H1 (cell line): Measurements from ENCODE around the gene SPON2. TPM values are rescaled to one million over a fixed set of nuclear protein-coding genes. Genes with fewer than 3 reads are reported as not detected.

Source experiments
- CTCF ChIA-PET: fragments of 300-600 bp; sonication (Branson Sonifier 250); formaldehyde crosslinking; loops from one replicate; lab custom pipeline; 2021; ENCODE audit not compliant: partially characterized antibody; lab: Charles Lee
- POLR2A ChIA-PET: fragments of 300-600 bp; sonication (Branson Sonifier 250); formaldehyde crosslinking; loops from one replicate; lab custom pipeline; 2021; ENCODE audit warnings: inconsistent platforms; ENCODE audit not compliant: partially characterized antibody; lab: Charles Lee
- DNase-seq, 2 experiments: peaks; one replicate each; pipeline versions ENCODE4 v3.0.0 to v3.0.0-alpha.2; 2010 to 2022; ENCODE audit warnings: low spot score in 2 of 2, low read depth in 1 of 2, mixed read lengths in 1 of 2
- FAIRE-seq: peaks from 2 replicates; lab custom pipeline; 2011; peaks lifted over from hg19 to GRCh38; lab: Jason Lieb, UNC
- H2AFZ ChIP-seq: 2 replicates; pipeline ENCODE4 v1.8.1; 2012; ENCODE audit warnings: low read length, inconsistent platforms
- H2AK5ac ChIP-seq: 2 replicates; pipeline ENCODE4 v1.6.1; 2013; ENCODE audit warnings: low read depth, low read length
- H2BK120ac ChIP-seq: replicated peaks from 2 replicates; pipeline ENCODE3; 2013; ENCODE audit warnings: low read depth, low read length, inconsistent platforms
- H2BK12ac ChIP-seq: 2 replicates; pipeline ENCODE4 v1.6.1; 2013; ENCODE audit warnings: low read depth, low read length
- H2BK15ac ChIP-seq: 2 replicates; pipeline ENCODE4 v1.6.1; 2013; ENCODE audit warnings: low read length
- H2BK20ac ChIP-seq: 2 replicates; pipeline ENCODE4 v1.6.1; 2013; ENCODE audit warnings: low read length
- H2BK5ac ChIP-seq: 2 replicates; pipeline ENCODE4 v1.6.1; 2013; ENCODE audit warnings: low read depth, low read length
- H3K14ac ChIP-seq: 2 replicates; pipeline ENCODE4 v1.6.1; 2013; ENCODE audit warnings: inconsistent platforms; ENCODE audit not compliant: insufficient read length
- H3K18ac ChIP-seq: 2 replicates; pipeline ENCODE4 v1.6.1; 2013; ENCODE audit warnings: low read length; ENCODE audit errors: extremely low read depth
- H3K23ac ChIP-seq: 2 replicates; pipeline ENCODE4 v1.6.1; 2013; ENCODE audit warnings: inconsistent platforms; ENCODE audit not compliant: insufficient read length
- H3K23me2 ChIP-seq: 2 replicates; pipeline ENCODE4 v1.6.1; 2013; ENCODE audit warnings: low read depth, low read length
- H3K27ac ChIP-seq: 2 replicates; pipeline ENCODE4 v1.6.1; 2011; ENCODE audit warnings: low read depth, low read length, inconsistent platforms
- H3K27me3 ChIP-seq, 4 experiments: replicated peaks in 1 of 4; 1 replicate in 1 of 4; 2 replicates in 3 of 4; pipeline versions ENCODE4 v1.6.1 to v1.8.1; 2011 to 2013; ENCODE audit warnings: low read length in 3 of 4, mild to moderate bottlenecking in 3 of 4, inconsistent platforms in 2 of 4, mixed read lengths in 2 of 4, moderate library complexity in 1 of 4; ENCODE audit not compliant: control insufficient read depth in 3 of 4, insufficient read depth in 3 of 4; ENCODE audit errors: extremely low read depth in 1 of 4
- H3K36me3 ChIP-seq, 4 experiments: 2 replicates each; pipeline versions ENCODE4 v1.6.1 to v1.8.1; 2011 to 2013; ENCODE audit warnings: mild to moderate bottlenecking in 4 of 4, low read length in 3 of 4, moderate library complexity in 2 of 4, control low read depth in 1 of 4, inconsistent platforms in 1 of 4; ENCODE audit not compliant: insufficient read depth in 4 of 4, control insufficient read depth in 2 of 4
- H3K4ac ChIP-seq: replicated peaks from 2 replicates; pipeline ENCODE3; 2013; ENCODE audit warnings: low read length, low read depth, mixed read lengths, inconsistent platforms; ENCODE audit not compliant: insufficient read length
- H3K4me1 ChIP-seq, 4 experiments: replicated peaks in 1 of 4; 1 replicate in 1 of 4; 2 replicates in 3 of 4; pipeline versions ENCODE4 v1.6.1 to v1.8.1; 2011 to 2013; ENCODE audit warnings: low read length in 3 of 4, inconsistent platforms in 2 of 4, mixed read lengths in 1 of 4; ENCODE audit not compliant: insufficient read depth in 4 of 4, control insufficient read depth in 3 of 4
- H3K4me2 ChIP-seq, 2 experiments: 2 replicates each; pipeline versions ENCODE4 v1.6.1 to v1.8.1; 2011 to 2013; ENCODE audit warnings: low read depth in 2 of 2, low read length in 2 of 2, control low read depth in 1 of 2, inconsistent platforms in 1 of 2, mild to moderate bottlenecking in 1 of 2; ENCODE audit not compliant: insufficient read depth in 1 of 2
- H3K4me3 ChIP-seq, 4 experiments: fragments of 200-600, 300-600 bp in 1 of 4; sonication (generic), shearing (Covaris generic), sonication (Bioruptor Twin) in 1 of 4; 2 replicates each; pipeline versions ENCODE4 v1.5.1 to v1.8.1; 2011 to 2016; ENCODE audit warnings: low read length in 4 of 4, low read depth in 3 of 4, control low read depth in 2 of 4, inconsistent platforms in 2 of 4, mild to moderate bottlenecking in 2 of 4, mixed read lengths in 1 of 4, moderate library complexity in 1 of 4; ENCODE audit not compliant: insufficient read depth in 2 of 4; ENCODE audit errors: extremely low read depth in 1 of 4
- H3K56ac ChIP-seq: replicated peaks from 2 replicates; pipeline ENCODE3; 2013; ENCODE audit warnings: low read depth, mild to moderate bottlenecking, mixed read lengths, low read length, inconsistent platforms; ENCODE audit not compliant: insufficient read length
- H3K79me1 ChIP-seq: 2 replicates; pipeline ENCODE4 v1.6.1; 2013; ENCODE audit warnings: low read depth, low read length, control low read depth
- H3K79me2 ChIP-seq, 2 experiments: 2 replicates each; pipeline versions ENCODE4 v1.6.1 to v1.8.1; 2012 to 2013; ENCODE audit warnings: low read length in 2 of 2, mild to moderate bottlenecking in 2 of 2, inconsistent platforms in 1 of 2; ENCODE audit not compliant: insufficient read depth in 2 of 2, control insufficient read depth in 1 of 2
- H3K9ac ChIP-seq, 4 experiments: replicated peaks in 1 of 4; 1 replicate in 1 of 4; 2 replicates in 3 of 4; pipeline versions ENCODE4 v1.6.1 to v1.8.1; 2011 to 2013; ENCODE audit warnings: low read depth in 3 of 4, low read length in 3 of 4, control low read depth in 2 of 4, mild to moderate bottlenecking in 2 of 4, moderate library complexity in 2 of 4, inconsistent platforms in 1 of 4; ENCODE audit errors: extremely low read depth in 1 of 4
- H3K9me3 ChIP-seq, 2 experiments: 2 replicates each; pipeline versions ENCODE4 v1.6.1 to v1.8.1; 2012 to 2013; ENCODE audit warnings: mild to moderate bottlenecking in 2 of 2, moderate library complexity in 2 of 2, control low read depth in 1 of 2, inconsistent platforms in 1 of 2, low read depth in 1 of 2, low read length in 1 of 2, mixed read lengths in 1 of 2; ENCODE audit not compliant: insufficient read depth in 2 of 2
- H4K20me1 ChIP-seq, 2 experiments: replicated peaks in 1 of 2; 2 replicates each; pipeline versions ENCODE3 to v1.8.1; 2011 to 2013; ENCODE audit warnings: inconsistent platforms in 2 of 2, low read length in 2 of 2, mild to moderate bottlenecking in 1 of 2; ENCODE audit not compliant: insufficient read depth in 2 of 2, control insufficient read depth in 1 of 2
- H4K5ac ChIP-seq: 2 replicates; pipeline ENCODE4 v1.6.1; 2013; ENCODE audit warnings: low read length, low read depth, mixed read lengths, inconsistent platforms; ENCODE audit not compliant: insufficient read length
- H4K8ac ChIP-seq: 2 replicates; pipeline ENCODE4 v1.8.0; 2013; ENCODE audit warnings: mild to moderate bottlenecking, moderate library complexity, low read length, inconsistent platforms; ENCODE audit not compliant: insufficient read depth; ENCODE audit errors: extremely low read depth
- H4K91ac ChIP-seq: replicated peaks from 2 replicates; pipeline ENCODE3; 2013; ENCODE audit warnings: low read length, mixed read lengths, inconsistent platforms; ENCODE audit not compliant: insufficient read length
- WGBS, 2 experiments: shearing (Covaris generic) in 1 of 2; methylation state at CpG; one replicate each; pipeline versions ENCODE4 v1.1.6 to v1.1.7; 2013 to 2015; ENCODE audit warnings: low lambda C conversion rate in 2 of 2, mixed read lengths in 2 of 2, inconsistent platforms in 1 of 2, low coverage in 1 of 2, missing lambda C conversion rate in 1 of 2; ENCODE audit not compliant: insufficient replicate concordance in 2 of 2, insufficient coverage in 1 of 2, insufficient read length in 1 of 2; ENCODE audit errors: extremely low coverage in 1 of 2, missing lambda C conversion rate in 1 of 2; 5-methylcytosine and 5-hydroxymethylcytosine counted together
- long read RNA-seq, 2 experiments: library from RNA in 1 of 2; library from capped mRNA in 1 of 2; stranded (forward); transcript quantifications; one replicate each; pipeline ENCODE4 v2.0.0, GENCODE V29; 2021; ENCODE audit warnings: inconsistent platforms in 1 of 2
- polyA minus RNA-seq, 3 experiments: library from RNA; depleted of rRNA, polyadenylated mRNA; stranded (reverse); fragments of >200 nt; gene quantifications; 1 replicate in 2 of 3; 2 replicates in 1 of 3; pipeline ENCODE4 v1.2.3, GENCODE V29; 2011
- polyA plus RNA-seq, 7 experiments: library from polyadenylated mRNA; depleted of rRNA in 3 of 7; stranded (reverse) in 5 of 7; unstranded in 2 of 7; fragments of >200 nt in 5 of 7; fragments of 200-250 nt in 2 of 7; gene quantifications; 1 replicate in 5 of 7; 2 replicates in 1 of 7; 4 replicates in 1 of 7; pipeline versions ENCODE4 v1.2.1 to v1.2.3, GENCODE V29; 2011 to 2013; ENCODE audit warnings: missing spikeins in 2 of 7, mixed read lengths in 2 of 7
- total RNA-seq: library from RNA; stranded (reverse); fragmentation: NEBNext Ultra II Directional; extraction: Animal tissue kit (Norgen Biotek cat#: 25700); gene quantifications from 2 replicates; pipeline ENCODE4 v1.2.1, GENCODE V29; 2021

The SPON2 gene
- total RNA-seq = 2.8 and 3.2 TPM in 2 replicates
- polyA plus RNA-seq (2011; rRNA removed) = 2.8 and 5.2 TPM in 2 replicates
- polyA plus RNA-seq (2011; cell fraction: cytosol; rRNA removed) = 3.7 TPM
- 16.5 TPM for polyA plus RNA-seq (2011; cell fraction: nucleus; rRNA removed)
- 1.8 to 3.9 TPM (median 3.1 TPM) in 4 replicates for polyA plus RNA-seq (2012, experiment 1 of 2)
- 2.1 TPM for polyA plus RNA-seq (2012, experiment 2 of 2)
- polyA plus RNA-seq (2013, experiment 1 of 2) = 4.0 TPM
- polyA plus RNA-seq (2013, experiment 2 of 2) = 3.3 TPM
- 0.15 and 0.79 TPM in 2 replicates for polyA minus RNA-seq (2011; rRNA and poly(A)+ RNA removed)
- 4.3 TPM for polyA minus RNA-seq (2011; cell fraction: cytosol; rRNA and poly(A)+ RNA removed)
- 5.1 TPM for polyA minus RNA-seq (2011; cell fraction: nucleus; rRNA and poly(A)+ RNA removed)
- long read RNA-seq, experiment 1, partial matches to known transcripts = 8 of 12 reads
- long read RNA-seq, experiment 1, other reads (novel, unspliced or antisense) = 0 of 12 reads
- long read RNA-seq, experiment 2 = 0 reads

GRCh38 chr4:1172228-1172851 is at the start of gene SPON2:
SPON2 (minus strand) TSS chr4:1172583.
- no peak within 1 kb of the TSS for H3K23ac ChIP-seq
- no peak for FAIRE-seq
- peak within 1 kb of the TSS; percentile 29; the same call in 1 of the 2 replicates for H2AFZ ChIP-seq
- H3K4me1 ChIP-seq = peaks cover 0 to 16% (median 6%) of the 10 kb centered on the region in 4 experiments; a peak in 5 of 7 replicates
- H3K4ac ChIP-seq = no peak within 1 kb of the TSS
- H3K27ac ChIP-seq = no peak within 1 kb of the TSS
- WGBS, 2 experiments = 8% methylated on average over 39 of the region's 54 CpGs; no CpG with 5 or more reads in 1 of the 2 experiments
- no peak within 1 kb of the TSS for H2AK5ac ChIP-seq
- H2BK15ac ChIP-seq = no peak within 1 kb of the TSS
- H3K36me3 ChIP-seq = peaks cover 0 to 6% (median 0%) of the 10 kb centered on the region in 4 experiments; a peak in 1 of 8 replicates
- H3K23me2 ChIP-seq = peaks cover 10% of the 10 kb centered on the region; the same call in 1 of the 2 replicates
- no peak within 1 kb of the TSS for H2BK120ac ChIP-seq
- peaks cover 0 to 7% of the 10 kb centered on the region in 2 experiments; a peak in 1 of 4 replicates for H3K9me3 ChIP-seq
- no peak within 1 kb of the TSS for H2BK5ac ChIP-seq
- H3K9ac ChIP-seq = no peak within 1 kb of the TSS; a peak in 1 of 7 replicates
- peak within 1 kb of the TSS; percentile 68 to 84 for H3K4me2 ChIP-seq
- H3K56ac ChIP-seq = no peak within 1 kb of the TSS
- H2BK20ac ChIP-seq = no peak within 1 kb of the TSS
- H4K5ac ChIP-seq = no peak within 1 kb of the TSS
- no peak within 1 kb of the TSS for H3K14ac ChIP-seq
- H4K91ac ChIP-seq = no peak within 1 kb of the TSS
- peak within 1 kb of the TSS; percentile 62 for H3K18ac ChIP-seq
- H4K8ac ChIP-seq = peak within 1 kb of the TSS; percentile 80
- H3K79me1 ChIP-seq = no peaks in the 10 kb centered on the region
- H3K4me3 ChIP-seq = peak within 1 kb of the TSS; percentile 30 to 58 (median 36)
- peaks cover 47 to 64% (median 63%) of the 10 kb centered on the region in 4 experiments for H3K27me3 ChIP-seq
- ChIA-PET POLR2A (interaction anchor here (0.8 to 1.5 kb wide), 4 partner anchors 12 to 77 kb away, joined by 3 to 5 read pairs (median 4); partner anchors contain the start of gene CTBP1), CTCF (interaction anchor here (1.1 to 2.0 kb wide), 5 partner anchors 11 to 180 kb away, joined by 3 to 6 read pairs (median 4); no protein-coding TSS in a partner anchor)
- DNase-seq = peak in 1 of 2 experiments; percentile 73
- peaks cover 7 to 24% of the 10 kb centered on the region in 2 experiments for H4K20me1 ChIP-seq
- no peaks in the 10 kb centered on the region; a peak in 1 of 4 replicates for H3K79me2 ChIP-seq
- H2BK12ac ChIP-seq = no peak within 1 kb of the TSS
